Mesenchymal stem cell (in vitro differentiated cells and primary cell): ENCODE measurements around the gene GABRG3.

Experiments used
- DNase-seq: peaks from one replicate; pipeline ENCODE4 v3.0.0-alpha.2; 2013
- H2AFZ ChIP-seq: one replicate; pipeline ENCODE4 v1.6.1; 2013; ENCODE audit warnings: low read depth, mild to moderate bottlenecking, control low read depth, inconsistent platforms, low read length, moderate library complexity
- H2AK5ac ChIP-seq: 2 replicates; pipeline ENCODE4 v1.6.1; 2013; ENCODE audit warnings: low read length, moderate library complexity, mild to moderate bottlenecking, inconsistent platforms; ENCODE audit not compliant: severe bottlenecking
- H2BK120ac ChIP-seq: one replicate; pipeline ENCODE4 v1.6.1; 2013; ENCODE audit warnings: low read depth, mild to moderate bottlenecking, inconsistent platforms, low read length, moderate library complexity
- H2BK12ac ChIP-seq, 2 experiments: one replicate each; pipeline ENCODE4 v1.6.1; 2013; ENCODE audit warnings: inconsistent platforms in 2 of 2, low read length in 2 of 2, mild to moderate bottlenecking in 2 of 2, moderate library complexity in 2 of 2, control low read depth in 1 of 2
- H2BK15ac ChIP-seq: one replicate; pipeline ENCODE4 v1.6.1; 2013; ENCODE audit warnings: mild to moderate bottlenecking, low read depth, inconsistent platforms; ENCODE audit not compliant: poor library complexity, severe bottlenecking
- H2BK5ac ChIP-seq: 2 replicates; pipeline ENCODE4 v1.6.1; 2013; ENCODE audit warnings: low read depth, mild to moderate bottlenecking, low read length, control low read depth, inconsistent platforms; ENCODE audit not compliant: poor library complexity, severe bottlenecking
- H3K14ac ChIP-seq, 2 experiments: one replicate each; pipeline ENCODE4 v1.6.1; 2013; ENCODE audit warnings: inconsistent platforms in 2 of 2, low read length in 2 of 2, control low read depth in 1 of 2, mild to moderate bottlenecking in 1 of 2, moderate library complexity in 1 of 2
- H3K18ac ChIP-seq, 2 experiments: one replicate each; pipeline ENCODE4 v1.6.1; 2013; ENCODE audit warnings: inconsistent platforms in 2 of 2, low read length in 2 of 2, control low read depth in 1 of 2, low read depth in 1 of 2, mild to moderate bottlenecking in 1 of 2
- H3K23ac ChIP-seq, 2 experiments: one replicate each; pipeline ENCODE4 v1.6.1; 2013; ENCODE audit warnings: inconsistent platforms in 2 of 2, low read length in 2 of 2, mild to moderate bottlenecking in 2 of 2, moderate library complexity in 2 of 2, control low read depth in 1 of 2
- H3K27ac ChIP-seq: 2 replicates; pipeline ENCODE4 v1.5.1; 2013; ENCODE audit warnings: mild to moderate bottlenecking, moderate library complexity, low read length, control low read depth, inconsistent platforms; ENCODE audit not compliant: poor library complexity, severe bottlenecking
- H3K27me3 ChIP-seq, 2 experiments: 2 replicates each; pipeline versions ENCODE4 v1.6.1 to v1.7.0; 2013; ENCODE audit warnings: low read length in 2 of 2, mild to moderate bottlenecking in 2 of 2, moderate library complexity in 2 of 2, control low read depth in 1 of 2, inconsistent platforms in 1 of 2; ENCODE audit not compliant: control insufficient read depth in 1 of 2, insufficient read depth in 1 of 2
- H3K36me3 ChIP-seq, 2 experiments: 2 replicates each; pipeline versions ENCODE4 v1.6.1 to v1.7.0; 2013; ENCODE audit warnings: low read length in 2 of 2, control low read depth in 1 of 2, inconsistent platforms in 1 of 2, low read depth in 1 of 2, mild to moderate bottlenecking in 1 of 2; ENCODE audit not compliant: insufficient read depth in 2 of 2, control insufficient read depth in 1 of 2
- H3K4ac ChIP-seq, 2 experiments: one replicate each; pipeline ENCODE4 v1.6.1; 2013; ENCODE audit warnings: inconsistent platforms in 2 of 2, low read length in 2 of 2, mild to moderate bottlenecking in 2 of 2, moderate library complexity in 2 of 2, control low read depth in 1 of 2, low read depth in 1 of 2
- H3K4me1 ChIP-seq: 2 replicates; pipeline ENCODE4 v1.6.1; 2013; ENCODE audit warnings: low read depth, low read length, control low read depth; ENCODE audit not compliant: control insufficient read depth, insufficient read depth
- H3K4me2 ChIP-seq: 2 replicates; pipeline ENCODE4 v1.6.1; 2013; ENCODE audit warnings: low read length, mild to moderate bottlenecking, inconsistent platforms; ENCODE audit not compliant: poor library complexity, severe bottlenecking
- H3K4me3 ChIP-seq, 2 experiments: 2 replicates each; pipeline versions ENCODE4 v1.5.1 to v1.7.0; 2013; ENCODE audit warnings: low read length in 2 of 2, mild to moderate bottlenecking in 2 of 2, control low read depth in 1 of 2, low read depth in 1 of 2; ENCODE audit not compliant: insufficient read depth in 1 of 2
- H3K79me1 ChIP-seq: replicated peaks from 2 replicates; pipeline ENCODE4 v1.6.1; 2013; ENCODE audit warnings: mild to moderate bottlenecking, control low read depth, low read length, inconsistent platforms; ENCODE audit not compliant: poor library complexity, severe bottlenecking
- H3K9ac ChIP-seq: 2 replicates; pipeline ENCODE4 v1.7.0; 2013; ENCODE audit warnings: mild to moderate bottlenecking, low read length, moderate library complexity
- H3K9me3 ChIP-seq: 2 replicates; pipeline ENCODE4 v1.7.0; 2013; ENCODE audit warnings: mild to moderate bottlenecking, low read length; ENCODE audit not compliant: control insufficient read depth
- H4K8ac ChIP-seq: one replicate; pipeline ENCODE4 v1.6.1; 2013; ENCODE audit warnings: inconsistent platforms, mild to moderate bottlenecking, low read length, moderate library complexity
- H4K91ac ChIP-seq: one replicate; pipeline ENCODE4 v1.6.1; 2013; ENCODE audit warnings: mild to moderate bottlenecking, low read length, inconsistent platforms
- WGBS: methylation state at CpG from one replicate; pipeline ENCODE4 v1.1.7; 2013; ENCODE audit warnings: mixed read lengths; 5-methylcytosine and 5-hydroxymethylcytosine counted together

The GABRG3 gene

DNA sequence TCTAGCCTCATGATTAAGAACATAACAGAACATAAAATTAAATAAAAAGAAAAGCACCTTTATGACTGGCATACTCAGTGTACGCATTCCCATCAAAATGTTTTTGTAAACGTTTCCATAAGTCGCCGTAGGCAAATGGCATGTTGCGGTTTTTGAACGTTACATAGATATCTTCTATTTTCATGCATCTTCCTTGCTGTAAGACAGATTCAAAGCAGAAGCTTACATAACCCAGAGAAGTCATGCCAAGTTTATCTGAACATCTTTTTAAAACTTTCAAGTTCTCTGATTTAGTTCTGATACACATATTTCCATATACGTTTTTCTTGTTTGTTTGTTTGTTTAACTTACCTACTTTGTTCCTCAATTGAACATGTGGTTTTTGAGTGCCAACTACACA is 388.6 kb downstream of the GABRG3 start:
- Histone ChIP-seq H3K18ac (no peak overlapping the region), H3K79me1 (no peaks in the 10 kb centered on the region), H3K23ac (no peak overlapping the region), H3K9me3 (no peaks in the 10 kb centered on the region), H3K4me2 (no peak overlapping the region), H3K4me1 (no peaks in the 10 kb centered on the region), H2BK5ac (no peak overlapping the region), H3K14ac (no peak overlapping the region), H3K27me3 (no peaks in the 10 kb centered on the region), H3K4ac (no peak overlapping the region), H2BK12ac (no peak overlapping the region), H3K4me3 (no peak overlapping the region), H2AK5ac (no peak overlapping the region), H3K27ac (no peak overlapping the region), H3K36me3 (no peaks in the 10 kb centered on the region), H4K91ac (no peak overlapping the region), H3K9ac (no peak overlapping the region), H4K8ac (no peak overlapping the region), H2AFZ (no peak overlapping the region), H2BK120ac (no peak overlapping the region), H2BK15ac (no peak overlapping the region)
- 88% methylated on average over 6 of the region's 7 CpGs for WGBS
- DNase-seq, result no peak

DNA sequence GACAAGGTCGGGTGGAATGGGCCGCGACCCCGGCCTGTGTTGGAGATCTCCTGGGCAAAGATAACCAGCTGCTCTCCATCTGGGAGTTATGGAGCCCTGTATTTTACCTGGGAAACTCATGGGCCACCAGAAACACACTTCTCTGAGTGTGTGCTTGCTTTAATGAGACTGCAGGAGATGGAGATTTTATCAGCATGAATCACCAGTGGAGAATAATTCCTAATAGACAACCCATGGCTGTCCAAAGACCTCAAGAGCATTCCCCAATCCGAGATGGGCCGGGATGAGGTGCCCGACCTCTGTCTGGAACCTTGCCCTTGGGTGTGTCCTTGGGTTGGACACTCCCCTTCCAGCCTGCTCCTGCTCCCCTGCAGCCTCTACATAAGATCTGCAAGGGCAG is 389.3 kb downstream of the GABRG3 start:
- H3K27ac ChIP-seq, result no peak overlapping the region
- no peak overlapping the region for H3K23ac ChIP-seq
- no peak overlapping the region for H2BK15ac ChIP-seq
- H3K14ac ChIP-seq, result no peak overlapping the region
- H3K4ac ChIP-seq, result no peak overlapping the region
- H3K4me1 ChIP-seq, result no peaks in the 10 kb centered on the region
- H3K9me3 ChIP-seq, result no peaks in the 10 kb centered on the region
- no peak overlapping the region for H2BK5ac ChIP-seq
- no peak overlapping the region for H3K9ac ChIP-seq
- H2BK120ac ChIP-seq, result no peak overlapping the region
- no peak for DNase-seq
- H3K4me2 ChIP-seq, result no peak overlapping the region
- no peak overlapping the region for H2BK12ac ChIP-seq
- H4K8ac ChIP-seq, result no peak overlapping the region
- no peak overlapping the region for H4K91ac ChIP-seq
- no peak overlapping the region for H2AFZ ChIP-seq
- no peak overlapping the region for H3K18ac ChIP-seq
- H2AK5ac ChIP-seq, result no peak overlapping the region
- H3K4me3 ChIP-seq, result no peak overlapping the region
- H3K79me1 ChIP-seq, result no peaks in the 10 kb centered on the region
- WGBS, result 77% methylated on average over 7 of the region's 7 CpGs
- H3K27me3 ChIP-seq, result no peaks in the 10 kb centered on the region
- H3K36me3 ChIP-seq, result no peaks in the 10 kb centered on the region

DNA sequence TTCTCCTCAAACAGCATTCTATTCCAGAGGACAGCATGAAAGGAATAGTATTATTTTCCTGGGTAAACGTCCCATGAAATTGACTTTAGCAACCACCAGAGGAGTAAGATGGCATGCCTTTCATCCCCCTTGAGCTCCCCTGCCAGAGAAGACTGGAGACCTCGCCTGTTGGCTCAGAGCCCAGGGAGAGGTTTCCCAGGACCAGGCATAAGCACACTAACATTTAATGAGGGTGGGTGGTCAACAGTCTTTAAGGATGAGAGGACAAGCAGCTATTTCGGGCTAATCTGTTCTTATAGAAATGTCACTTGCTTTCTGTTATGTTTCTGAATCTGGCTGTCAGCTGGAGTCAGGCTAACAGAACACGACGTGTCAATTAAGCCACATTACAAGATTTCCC is 390.5 kb downstream of the GABRG3 start:
- no peak overlapping the region for H2BK5ac ChIP-seq
- no peaks in the 10 kb centered on the region for H3K79me1 ChIP-seq
- H2BK12ac ChIP-seq, result no peak overlapping the region
- H3K9ac ChIP-seq, result no peak overlapping the region
- no peaks in the 10 kb centered on the region for H3K27me3 ChIP-seq
- H2BK15ac ChIP-seq, result no peak overlapping the region
- H2AK5ac ChIP-seq, result no peak overlapping the region
- H3K4me2 ChIP-seq, result no peak overlapping the region
- H3K27ac ChIP-seq, result no peak overlapping the region
- no peaks in the 10 kb centered on the region for H3K4me1 ChIP-seq
- no peak overlapping the region for H3K14ac ChIP-seq
- no peak overlapping the region for H2AFZ ChIP-seq
- H3K18ac ChIP-seq, result no peak overlapping the region
- H4K8ac ChIP-seq, result no peak overlapping the region
- no peak for DNase-seq
- H3K36me3 ChIP-seq, result no peaks in the 10 kb centered on the region
- WGBS, result 58% methylated on average over 3 of the region's 5 CpGs
- no peak overlapping the region for H3K23ac ChIP-seq
- H3K9me3 ChIP-seq, result no peaks in the 10 kb centered on the region
- no peak overlapping the region for H3K4ac ChIP-seq
- no peak overlapping the region for H4K91ac ChIP-seq
- H2BK120ac ChIP-seq, result no peak overlapping the region
- H3K4me3 ChIP-seq, result no peak overlapping the region

DNA sequence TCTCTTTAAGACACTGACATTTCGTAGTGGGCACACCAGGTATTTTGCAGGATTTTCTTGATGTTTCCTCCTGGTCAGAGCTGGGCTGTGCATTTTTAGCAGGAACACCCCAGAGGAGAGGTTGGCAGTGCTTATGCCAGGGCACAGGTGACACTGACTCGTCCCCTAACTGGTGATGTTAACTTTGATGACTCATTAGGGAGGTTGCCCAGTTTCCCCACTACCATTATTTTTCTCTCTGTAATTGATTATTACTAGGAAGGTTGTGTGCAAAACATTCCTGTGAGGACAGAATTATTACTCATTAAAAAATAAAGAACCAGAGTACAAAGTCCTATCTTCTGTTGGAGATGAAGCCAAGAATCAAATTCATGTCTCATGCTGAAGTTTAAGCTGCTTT is 394.5 kb downstream of the GABRG3 start:
- no peak overlapping the region for H2BK15ac ChIP-seq
- no peak overlapping the region for H3K4me2 ChIP-seq
- no peak overlapping the region for H2BK12ac ChIP-seq
- H3K18ac ChIP-seq, result no peak overlapping the region
- no peak overlapping the region for H2BK5ac ChIP-seq
- no peak overlapping the region for H3K4me3 ChIP-seq
- no peaks in the 10 kb centered on the region for H3K9me3 ChIP-seq
- H3K9ac ChIP-seq, result no peak overlapping the region
- no peak overlapping the region for H4K8ac ChIP-seq
- no peak overlapping the region for H3K27ac ChIP-seq
- H3K4ac ChIP-seq, result no peak overlapping the region
- DNase-seq, result no peak
- H3K36me3 ChIP-seq, result no peaks in the 10 kb centered on the region
- H4K91ac ChIP-seq, result no peak overlapping the region
- H2BK120ac ChIP-seq, result no peak overlapping the region
- H3K27me3 ChIP-seq, result no peaks in the 10 kb centered on the region
- H2AK5ac ChIP-seq, result no peak overlapping the region
- no peaks in the 10 kb centered on the region for H3K4me1 ChIP-seq
- H3K23ac ChIP-seq, result no peak overlapping the region
- H2AFZ ChIP-seq, result no peak overlapping the region
- H3K79me1 ChIP-seq, result no peaks in the 10 kb centered on the region
- no peak overlapping the region for H3K14ac ChIP-seq
- 67% methylated on average over 1 of the region's 2 CpGs for WGBS
